ENCODE data around the gene HDGFL1.

HDGFL1 gene

DNA sequence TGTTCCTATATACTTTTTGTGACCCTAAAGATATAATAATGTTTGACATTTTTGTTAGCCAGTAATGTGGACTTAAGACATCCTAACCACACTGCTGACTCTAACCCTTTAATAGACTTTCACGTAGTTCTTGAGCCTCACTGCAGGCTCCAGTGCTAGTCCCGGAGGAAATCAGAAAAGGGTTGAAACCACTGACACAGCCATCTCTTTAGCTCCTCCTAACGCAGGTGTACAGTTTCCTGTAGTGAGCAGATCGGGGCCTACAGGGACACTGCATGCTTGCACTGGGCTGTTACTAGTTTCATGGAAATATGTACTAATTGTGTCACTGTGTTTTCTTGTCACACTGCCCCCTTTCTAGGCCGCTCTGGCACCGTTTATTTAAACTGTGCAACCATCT is 512 bp upstream of the HDGFL1 start:
- Histone ChIP-seq H3K9ac (ENCODE audit: low read length) (no peak overlapping the region), H3K4me3 (ENCODE audit: insufficient read depth, low read length, poor library complexity, severe bottlenecking) (no peak overlapping the region), H3K4me2 (ENCODE audit: low read depth, low read length, poor library complexity, severe bottlenecking) (no peak overlapping the region), H3K36me3 (ENCODE audit: low read length) (no peaks in the 10 kb centered on the region), H3K9me2 (replicated peaks; ENCODE audit: insufficient read depth, low read length) (no peaks in the 10 kb centered on the region), H3K79me2 (ENCODE audit: insufficient read depth, low read length) (no peaks in the 10 kb centered on the region), H3K9me3 (ENCODE audit: insufficient read depth, low read length) (no peaks in the 10 kb centered on the region), H3F3A (ENCODE audit: insufficient read depth) (no peaks in the 10 kb centered on the region), H3K27ac (ENCODE audit: low read depth, low read length) (no peak overlapping the region), H3K27me3 (ENCODE audit: low read length) (no peaks in the 10 kb centered on the region), H2AFZ (ENCODE audit: low read depth, low read length, severe bottlenecking) (no peak overlapping the region), H4K20me1 (ENCODE audit: low read depth, low read length) (no peaks in the 10 kb centered on the region)
- no peak for TF ChIP-seq EZH2phosphoT487 (conservative IDR thresholded peaks at IDR 0.05; ENCODE audit: low read length)
- TF ChIP-seq, protein P1, sequence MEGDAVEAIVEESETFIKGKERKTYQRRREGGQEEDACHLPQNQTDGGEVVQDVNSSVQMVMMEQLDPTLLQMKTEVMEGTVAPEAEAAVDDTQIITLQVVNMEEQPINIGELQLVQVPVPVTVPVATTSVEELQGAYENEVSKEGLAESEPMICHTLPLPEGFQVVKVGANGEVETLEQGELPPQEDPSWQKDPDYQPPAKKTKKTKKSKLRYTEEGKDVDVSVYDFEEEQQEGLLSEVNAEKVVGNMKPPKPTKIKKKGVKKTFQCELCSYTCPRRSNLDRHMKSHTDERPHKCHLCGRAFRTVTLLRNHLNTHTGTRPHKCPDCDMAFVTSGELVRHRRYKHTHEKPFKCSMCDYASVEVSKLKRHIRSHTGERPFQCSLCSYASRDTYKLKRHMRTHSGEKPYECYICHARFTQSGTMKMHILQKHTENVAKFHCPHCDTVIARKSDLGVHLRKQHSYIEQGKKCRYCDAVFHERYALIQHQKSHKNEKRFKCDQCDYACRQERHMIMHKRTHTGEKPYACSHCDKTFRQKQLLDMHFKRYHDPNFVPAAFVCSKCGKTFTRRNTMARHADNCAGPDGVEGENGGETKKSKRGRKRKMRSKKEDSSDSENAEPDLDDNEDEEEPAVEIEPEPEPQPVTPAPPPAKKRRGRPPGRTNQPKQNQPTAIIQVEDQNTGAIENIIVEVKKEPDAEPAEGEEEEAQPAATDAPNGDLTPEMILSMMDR (IDR thresholded peaks at IDR 0.05; ENCODE audit: insufficient read depth, low read length, poor library complexity, severe bottlenecking) = no peak

DNA sequence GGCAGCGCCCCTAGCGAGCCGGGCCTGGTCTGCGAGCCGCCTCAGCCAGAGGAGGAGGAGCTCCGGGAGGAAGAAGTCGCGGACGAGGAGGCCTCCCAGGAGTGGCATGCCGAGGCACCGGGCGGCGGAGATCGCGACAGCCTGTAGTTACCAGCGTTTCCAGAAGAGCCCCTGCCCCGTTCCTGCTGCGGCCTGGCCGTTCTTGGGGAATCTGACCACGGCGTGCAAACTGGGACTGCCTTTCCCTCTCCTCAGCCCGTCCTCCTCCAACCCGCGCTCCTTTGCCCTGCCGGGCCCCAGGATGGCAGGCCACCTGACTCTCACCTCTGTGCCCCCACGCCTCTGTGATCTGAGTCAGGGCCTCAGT is 802 bp downstream of the HDGFL1 start:
- H4K20me1 ChIP-seq (ENCODE audit: low read depth, low read length) = no peaks in the 10 kb centered on the region
- no peaks in the 10 kb centered on the region for H3K27me3 ChIP-seq (ENCODE audit: low read length)
- H3K9me3 ChIP-seq (ENCODE audit: insufficient read depth, low read length) = no peaks in the 10 kb centered on the region
- no peak overlapping the region for H3K9ac ChIP-seq (ENCODE audit: low read length)
- H3K36me3 ChIP-seq (ENCODE audit: low read length) = no peaks in the 10 kb centered on the region
- H3K79me2 ChIP-seq (ENCODE audit: insufficient read depth, low read length) = no peaks in the 10 kb centered on the region
- H3K4me2 ChIP-seq (ENCODE audit: low read depth, low read length, poor library complexity, severe bottlenecking) = no peak overlapping the region
- no peak overlapping the region for H3K27ac ChIP-seq (ENCODE audit: low read depth, low read length)
- no peaks in the 10 kb centered on the region for H3F3A ChIP-seq (ENCODE audit: insufficient read depth)
- no peak overlapping the region for H2AFZ ChIP-seq (ENCODE audit: low read depth, low read length, severe bottlenecking)
- no peaks in the 10 kb centered on the region for H3K9me2 ChIP-seq (replicated peaks; ENCODE audit: insufficient read depth, low read length)
- no peak overlapping the region for H3K4me3 ChIP-seq (ENCODE audit: insufficient read depth, low read length, poor library complexity, severe bottlenecking)
- no peak for TF ChIP-seq EZH2phosphoT487 (conservative IDR thresholded peaks at IDR 0.05; ENCODE audit: low read length)
- TF ChIP-seq, protein P1 (IDR thresholded peaks at IDR 0.05; ENCODE audit: insufficient read depth, low read length, poor library complexity, severe bottlenecking) = no peak

DNA sequence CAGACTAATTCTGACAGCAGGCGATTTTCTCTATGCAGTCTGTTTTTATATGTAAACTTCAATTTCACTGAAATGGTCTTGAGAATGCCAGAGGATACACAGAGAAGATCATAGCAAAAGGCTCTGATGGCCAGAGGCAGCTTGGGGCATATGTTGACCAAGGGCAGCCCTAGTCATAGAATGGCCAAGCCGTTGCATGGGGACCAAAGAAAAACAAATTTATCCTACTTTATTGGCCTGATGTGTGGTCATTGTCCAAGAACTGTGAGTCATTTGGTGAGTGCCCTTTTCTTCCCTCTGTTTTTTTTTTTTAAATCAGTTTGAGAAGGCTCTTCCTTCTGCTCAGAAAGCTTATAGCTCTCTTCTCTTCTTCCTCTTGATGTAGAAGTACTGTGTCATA is 5.8 kb downstream of the HDGFL1 start:
- Histone ChIP-seq H3K9ac (ENCODE audit: low read length) (no peak overlapping the region), H3K27me3 (ENCODE audit: low read length) (no peaks in the 10 kb centered on the region), H3K79me2 (ENCODE audit: insufficient read depth, low read length) (no peaks in the 10 kb centered on the region), H3K4me3 (ENCODE audit: insufficient read depth, low read length, poor library complexity, severe bottlenecking) (no peak overlapping the region), H3K4me2 (ENCODE audit: low read depth, low read length, poor library complexity, severe bottlenecking) (no peak overlapping the region), H3K27ac (ENCODE audit: low read depth, low read length) (no peak overlapping the region), H4K20me1 (ENCODE audit: low read depth, low read length) (no peaks in the 10 kb centered on the region), H3F3A (ENCODE audit: insufficient read depth) (no peaks in the 10 kb centered on the region), H3K9me2 (replicated peaks; ENCODE audit: insufficient read depth, low read length) (no peaks in the 10 kb centered on the region), H3K36me3 (ENCODE audit: low read length) (no peaks in the 10 kb centered on the region), H3K9me3 (ENCODE audit: insufficient read depth, low read length) (no peaks in the 10 kb centered on the region), H2AFZ (ENCODE audit: low read depth, low read length, severe bottlenecking) (no peak overlapping the region)
- no peak for TF ChIP-seq EZH2phosphoT487 (conservative IDR thresholded peaks at IDR 0.05; ENCODE audit: low read length)
- TF ChIP-seq, protein P1 (IDR thresholded peaks at IDR 0.05; ENCODE audit: insufficient read depth, low read length, poor library complexity, severe bottlenecking) = no peak

- Histone ChIP-seq H3K9me3 (ENCODE audit: insufficient read depth, low read length) (no peaks in the 10 kb centered on the region), H3K36me3 (ENCODE audit: low read length) (no peaks in the 10 kb centered on the region), H3K27ac (ENCODE audit: low read depth, low read length) (no peak overlapping the region), H4K20me1 (ENCODE audit: low read depth, low read length) (no peaks in the 10 kb centered on the region), H3K4me3 (ENCODE audit: insufficient read depth, low read length, poor library complexity, severe bottlenecking) (no peak overlapping the region), H3K27me3 (ENCODE audit: low read length) (no peaks in the 10 kb centered on the region), H2AFZ (ENCODE audit: low read depth, low read length, severe bottlenecking) (no peak overlapping the region), H3K79me2 (ENCODE audit: insufficient read depth, low read length) (no peaks in the 10 kb centered on the region), H3F3A (ENCODE audit: insufficient read depth) (no peaks in the 10 kb centered on the region), H3K9me2 (replicated peaks; ENCODE audit: insufficient read depth, low read length) (no peaks in the 10 kb centered on the region), H3K4me2 (ENCODE audit: low read depth, low read length, poor library complexity, severe bottlenecking) (no peak overlapping the region), H3K9ac (ENCODE audit: low read length) (no peak overlapping the region)
- TF ChIP-seq, protein P1 (IDR thresholded peaks at IDR 0.05; ENCODE audit: insufficient read depth, low read length, poor library complexity, severe bottlenecking) = no peak
- no peak for TF ChIP-seq EZH2phosphoT487 (conservative IDR thresholded peaks at IDR 0.05; ENCODE audit: low read length)
Measured at GRCh38 chr6:22579439-22579838, 10.1 kb downstream of the HDGFL1 start.
